Measurements from ENCODE around the gene TRABD2B.

DNA sequence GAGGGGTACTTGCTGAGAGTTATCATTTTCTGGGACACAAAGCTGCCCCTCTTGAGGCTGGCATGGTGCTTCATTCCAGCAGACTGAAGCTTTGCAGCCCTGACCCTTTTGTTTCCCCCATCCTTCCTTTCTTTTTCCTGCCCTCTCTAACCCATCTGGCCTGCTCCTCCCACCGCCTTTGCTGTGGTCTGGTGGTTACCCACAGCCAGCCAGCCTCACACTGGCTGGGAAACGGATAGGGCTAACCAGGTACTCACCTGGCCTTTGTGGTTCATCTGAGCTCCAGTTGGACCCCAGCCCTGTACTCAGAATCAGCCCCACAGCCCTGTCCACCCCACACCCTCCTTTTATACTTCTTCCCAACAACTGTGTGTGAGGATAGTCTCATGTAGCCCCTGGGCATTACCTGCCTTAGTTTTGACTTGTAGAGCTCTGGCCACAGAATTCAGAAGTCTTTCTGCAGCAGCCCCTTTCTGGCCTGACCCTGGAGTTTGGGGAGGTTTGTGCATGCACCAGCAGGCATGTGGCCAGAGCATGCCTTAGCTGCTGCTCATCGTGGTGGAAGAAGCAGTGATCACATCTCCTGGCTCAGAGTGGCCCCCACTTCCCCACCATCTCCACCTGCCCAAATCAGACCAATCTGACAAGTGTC is 138.0 kb downstream of the TRABD2B start:
- TF ChIP-seq, protein P1, sequence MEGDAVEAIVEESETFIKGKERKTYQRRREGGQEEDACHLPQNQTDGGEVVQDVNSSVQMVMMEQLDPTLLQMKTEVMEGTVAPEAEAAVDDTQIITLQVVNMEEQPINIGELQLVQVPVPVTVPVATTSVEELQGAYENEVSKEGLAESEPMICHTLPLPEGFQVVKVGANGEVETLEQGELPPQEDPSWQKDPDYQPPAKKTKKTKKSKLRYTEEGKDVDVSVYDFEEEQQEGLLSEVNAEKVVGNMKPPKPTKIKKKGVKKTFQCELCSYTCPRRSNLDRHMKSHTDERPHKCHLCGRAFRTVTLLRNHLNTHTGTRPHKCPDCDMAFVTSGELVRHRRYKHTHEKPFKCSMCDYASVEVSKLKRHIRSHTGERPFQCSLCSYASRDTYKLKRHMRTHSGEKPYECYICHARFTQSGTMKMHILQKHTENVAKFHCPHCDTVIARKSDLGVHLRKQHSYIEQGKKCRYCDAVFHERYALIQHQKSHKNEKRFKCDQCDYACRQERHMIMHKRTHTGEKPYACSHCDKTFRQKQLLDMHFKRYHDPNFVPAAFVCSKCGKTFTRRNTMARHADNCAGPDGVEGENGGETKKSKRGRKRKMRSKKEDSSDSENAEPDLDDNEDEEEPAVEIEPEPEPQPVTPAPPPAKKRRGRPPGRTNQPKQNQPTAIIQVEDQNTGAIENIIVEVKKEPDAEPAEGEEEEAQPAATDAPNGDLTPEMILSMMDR (IDR thresholded peaks at IDR 0.05): no peak
- no peak for TF ChIP-seq FOXK1 (CRISPR knock-in tag; IDR thresholded peaks at IDR 0.05)
- no peak for TF ChIP-seq ZNF416 (CRISPR knock-in tag; IDR thresholded peaks at IDR 0.05)
- TF ChIP-seq ZNF121 (CRISPR knock-in tag; IDR thresholded peaks at IDR 0.05): no peak
- TF ChIP-seq ZNF396 (CRISPR knock-in tag; IDR thresholded peaks at IDR 0.05; ENCODE audit: borderline replicate concordance): no peak
- TF ChIP-seq, protein P2, sequence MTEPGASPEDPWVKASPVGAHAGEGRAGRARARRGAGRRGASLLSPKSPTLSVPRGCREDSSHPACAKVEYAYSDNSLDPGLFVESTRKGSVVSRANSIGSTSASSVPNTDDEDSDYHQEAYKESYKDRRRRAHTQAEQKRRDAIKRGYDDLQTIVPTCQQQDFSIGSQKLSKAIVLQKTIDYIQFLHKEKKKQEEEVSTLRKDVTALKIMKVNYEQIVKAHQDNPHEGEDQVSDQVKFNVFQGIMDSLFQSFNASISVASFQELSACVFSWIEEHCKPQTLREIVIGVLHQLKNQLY (CRISPR knock-in tag; IDR thresholded peaks at IDR 0.05): no peak
- no peak for TF ChIP-seq ELF4 (CRISPR knock-in tag; IDR thresholded peaks at IDR 0.05; ENCODE audit: low read depth)
- TF ChIP-seq TCF7 (CRISPR knock-in tag; IDR thresholded peaks at IDR 0.05; ENCODE audit: low read depth): no peak
- TF ChIP-seq, protein P3, sequence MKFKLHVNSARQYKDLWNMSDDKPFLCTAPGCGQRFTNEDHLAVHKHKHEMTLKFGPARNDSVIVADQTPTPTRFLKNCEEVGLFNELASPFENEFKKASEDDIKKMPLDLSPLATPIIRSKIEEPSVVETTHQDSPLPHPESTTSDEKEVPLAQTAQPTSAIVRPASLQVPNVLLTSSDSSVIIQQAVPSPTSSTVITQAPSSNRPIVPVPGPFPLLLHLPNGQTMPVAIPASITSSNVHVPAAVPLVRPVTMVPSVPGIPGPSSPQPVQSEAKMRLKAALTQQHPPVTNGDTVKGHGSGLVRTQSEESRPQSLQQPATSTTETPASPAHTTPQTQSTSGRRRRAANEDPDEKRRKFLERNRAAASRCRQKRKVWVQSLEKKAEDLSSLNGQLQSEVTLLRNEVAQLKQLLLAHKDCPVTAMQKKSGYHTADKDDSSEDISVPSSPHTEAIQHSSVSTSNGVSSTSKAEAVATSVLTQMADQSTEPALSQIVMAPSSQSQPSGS (CRISPR knock-in tag; IDR thresholded peaks at IDR 0.05; ENCODE audit: borderline replicate concordance, low read depth): no peak
- TF ChIP-seq RELA (CRISPR knock-in tag; IDR thresholded peaks at IDR 0.05; ENCODE audit: borderline replicate concordance): no peak
- TF ChIP-seq SMAD4 (CRISPR knock-in tag; IDR thresholded peaks at IDR 0.05): no peak

Data from WTC11 (cell line).